ENCODE results near the gene SMAD2.

The SMAD2 gene

GRCh38 chr18:47881042-47881441 is 49.4 kb downstream of the SMAD2 start:
- Histone ChIP-seq H3K27ac (ENCODE audit: low read length) (no peak overlapping the region), H3K4me1 (ENCODE audit: control insufficient read depth, insufficient read depth, low read length) (no peaks in the 10 kb centered on the region), H3K36me3 (ENCODE audit: control insufficient read depth, insufficient read depth, low read length) (peaks cover 6% of the 10 kb centered on the region; the same call in 1 of the 2 replicates), H3K27me3 (ENCODE audit: control insufficient read depth, insufficient read depth, low read length) (no peaks in the 10 kb centered on the region), H3K4me3 (ENCODE audit: low read length) (no peak overlapping the region), H3K9me3 (ENCODE audit: control insufficient read depth, insufficient read depth, low read length) (no peaks in the 10 kb centered on the region)
- WGBS (ENCODE audit: insufficient coverage, insufficient read length): no CpG with 5 or more reads among the region's 3 CpGs
- DNase-seq (ENCODE audit: low read depth, low spot score): no peak

DNA sequence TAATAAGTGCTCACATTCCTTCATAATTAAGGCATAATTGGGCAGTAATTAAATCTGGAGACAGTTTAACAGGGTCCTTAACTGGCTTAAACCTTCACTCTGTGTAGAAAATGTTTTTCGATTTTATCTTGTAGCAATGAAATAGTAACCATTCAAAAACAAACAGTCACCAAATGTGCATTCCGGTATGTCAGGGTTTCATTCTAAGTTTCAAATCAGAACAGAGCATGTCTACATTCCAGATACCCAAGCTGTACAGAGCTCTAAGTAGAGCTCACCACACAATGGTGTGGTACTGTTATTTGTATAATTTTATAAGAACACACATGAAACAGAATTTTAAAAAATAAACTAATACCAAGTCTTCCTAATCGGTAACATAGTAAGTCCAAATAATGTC is 52.6 kb downstream of the SMAD2 start:
- no peak for DNase-seq (ENCODE audit: low read depth, low spot score)
- no CpG with 5 or more reads among the region's 3 CpGs for WGBS (ENCODE audit: insufficient coverage, insufficient read length)
- Histone ChIP-seq H3K27ac (ENCODE audit: low read length) (no peak overlapping the region), H3K4me1 (ENCODE audit: control insufficient read depth, insufficient read depth, low read length) (no peaks in the 10 kb centered on the region), H3K27me3 (ENCODE audit: control insufficient read depth, insufficient read depth, low read length) (no peaks in the 10 kb centered on the region), H3K4me3 (ENCODE audit: low read length) (no peak overlapping the region), H3K9me3 (ENCODE audit: control insufficient read depth, insufficient read depth, low read length) (no peaks in the 10 kb centered on the region), H3K36me3 (ENCODE audit: control insufficient read depth, insufficient read depth, low read length) (peaks cover 3% of the 10 kb centered on the region; the same call in 1 of the 2 replicates)

DNA sequence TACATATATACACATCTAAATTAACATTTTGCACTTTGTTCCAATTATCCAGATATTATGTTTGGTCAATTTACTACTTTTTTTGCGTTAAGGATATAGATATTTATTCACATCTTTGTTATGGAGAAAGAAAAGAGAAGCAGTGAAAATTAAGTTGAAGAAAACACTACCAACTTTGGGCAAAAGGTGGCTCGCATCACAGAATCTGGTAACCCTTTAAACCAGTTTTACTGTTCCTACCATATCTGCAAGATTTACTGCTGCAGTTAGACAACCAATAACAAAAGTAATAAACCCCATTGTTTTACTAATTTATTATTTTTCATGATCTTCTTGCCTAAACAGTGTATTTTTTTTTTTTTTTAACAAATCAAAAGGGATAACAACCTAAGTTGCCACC is 53.6 kb downstream of the SMAD2 start:
- WGBS (ENCODE audit: insufficient coverage, insufficient read length): no CpG with 5 or more reads among the region's 2 CpGs
- H3K27me3 ChIP-seq (ENCODE audit: control insufficient read depth, insufficient read depth, low read length): no peaks in the 10 kb centered on the region
- H3K27ac ChIP-seq (ENCODE audit: low read length): no peak overlapping the region
- no peaks in the 10 kb centered on the region for H3K4me1 ChIP-seq (ENCODE audit: control insufficient read depth, insufficient read depth, low read length)
- no peak overlapping the region for H3K4me3 ChIP-seq (ENCODE audit: low read length)
- H3K36me3 ChIP-seq (ENCODE audit: control insufficient read depth, insufficient read depth, low read length): peaks cover 3% of the 10 kb centered on the region; the same call in 1 of the 2 replicates
- no peaks in the 10 kb centered on the region for H3K9me3 ChIP-seq (ENCODE audit: control insufficient read depth, insufficient read depth, low read length)
- no peak for DNase-seq (ENCODE audit: low read depth, low spot score)

DNA sequence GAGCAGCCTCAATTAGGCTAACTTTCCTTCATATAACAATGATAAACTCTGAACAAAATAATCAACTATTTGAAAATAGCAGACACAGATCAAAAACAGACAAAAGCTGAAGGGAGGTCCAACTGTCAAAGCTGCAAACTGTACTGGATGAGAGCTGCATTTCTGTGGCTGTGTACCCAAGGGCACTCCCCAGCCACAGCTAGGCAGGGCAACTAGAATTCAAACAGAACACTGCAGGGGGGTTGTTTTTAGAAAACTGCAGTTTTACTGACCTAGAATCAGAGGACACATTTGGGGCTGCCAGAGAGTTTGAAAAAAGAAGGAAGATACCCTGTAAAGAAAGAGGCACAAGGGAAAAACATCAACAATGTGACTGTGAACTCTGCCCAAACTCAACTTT is 56.8 kb downstream of the SMAD2 start:
- Histone ChIP-seq H3K9me3 (ENCODE audit: control insufficient read depth, insufficient read depth, low read length) (no peaks in the 10 kb centered on the region), H3K36me3 (ENCODE audit: control insufficient read depth, insufficient read depth, low read length) (no peaks in the 10 kb centered on the region; the same call in 1 of the 2 replicates), H3K27me3 (ENCODE audit: control insufficient read depth, insufficient read depth, low read length) (no peaks in the 10 kb centered on the region), H3K4me1 (ENCODE audit: control insufficient read depth, insufficient read depth, low read length) (no peaks in the 10 kb centered on the region), H3K27ac (ENCODE audit: low read length) (no peak overlapping the region), H3K4me3 (ENCODE audit: low read length) (no peak overlapping the region)
- no peak for DNase-seq (ENCODE audit: low read depth, low spot score)

- Histone ChIP-seq H3K27ac (ENCODE audit: low read length) (no peak overlapping the region), H3K4me3 (ENCODE audit: low read length) (no peak overlapping the region), H3K27me3 (ENCODE audit: control insufficient read depth, insufficient read depth, low read length) (no peaks in the 10 kb centered on the region), H3K9me3 (ENCODE audit: control insufficient read depth, insufficient read depth, low read length) (no peaks in the 10 kb centered on the region), H3K4me1 (ENCODE audit: control insufficient read depth, insufficient read depth, low read length) (no peaks in the 10 kb centered on the region), H3K36me3 (ENCODE audit: control insufficient read depth, insufficient read depth, low read length) (peaks cover 2% of the 10 kb centered on the region; the same call in 1 of the 2 replicates)
- no CpG with 5 or more reads among the region's 6 CpGs for WGBS (ENCODE audit: insufficient coverage, insufficient read length)
- no peak for DNase-seq (ENCODE audit: low read depth, low spot score)
Observed at GRCh38 chr18:47872426-47872825, 58.0 kb downstream of the SMAD2 start.

DNA sequence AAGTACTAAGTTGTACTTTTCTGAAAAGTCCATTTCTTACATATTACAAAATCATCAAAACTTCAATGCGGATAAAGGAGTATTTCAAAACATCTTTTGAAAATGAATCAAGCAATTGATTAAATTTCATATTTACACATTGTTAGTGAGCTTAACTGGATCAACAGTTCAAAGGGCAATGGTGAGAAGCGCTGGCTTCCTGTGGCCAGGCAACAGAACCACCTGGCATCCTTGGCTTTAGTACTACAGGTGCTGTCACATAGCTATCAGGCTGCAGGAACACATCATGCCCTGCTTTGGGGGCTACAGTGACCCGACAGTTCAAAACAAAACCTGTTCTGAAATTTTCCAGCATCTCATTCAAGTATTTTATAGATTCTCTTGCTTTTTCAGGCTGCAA is 59.2 kb downstream of the SMAD2 start:
- DNase-seq (ENCODE audit: low read depth, low spot score): no peak
- H3K27ac ChIP-seq (ENCODE audit: low read length): no peak overlapping the region
- WGBS (ENCODE audit: insufficient coverage, insufficient read length): no CpG with 5 or more reads among the region's 3 CpGs
- peaks cover 2% of the 10 kb centered on the region; the same call in 1 of the 2 replicates for H3K36me3 ChIP-seq (ENCODE audit: control insufficient read depth, insufficient read depth, low read length)
- H3K9me3 ChIP-seq (ENCODE audit: control insufficient read depth, insufficient read depth, low read length): no peaks in the 10 kb centered on the region
- no peaks in the 10 kb centered on the region for H3K4me1 ChIP-seq (ENCODE audit: control insufficient read depth, insufficient read depth, low read length)
- H3K4me3 ChIP-seq (ENCODE audit: low read length): no peak overlapping the region
- H3K27me3 ChIP-seq (ENCODE audit: control insufficient read depth, insufficient read depth, low read length): no peaks in the 10 kb centered on the region

- DNase-seq (ENCODE audit: low read depth, low spot score): no peak
- H3K9me3 ChIP-seq (ENCODE audit: control insufficient read depth, insufficient read depth, low read length): no peaks in the 10 kb centered on the region
- H3K4me3 ChIP-seq (ENCODE audit: low read length): no peak overlapping the region
- H3K36me3 ChIP-seq (ENCODE audit: control insufficient read depth, insufficient read depth, low read length): peaks cover 2% of the 10 kb centered on the region; the same call in 1 of the 2 replicates
- WGBS (ENCODE audit: insufficient coverage, insufficient read length): no CpG with 5 or more reads among the region's 1 CpG
- H3K27me3 ChIP-seq (ENCODE audit: control insufficient read depth, insufficient read depth, low read length): no peaks in the 10 kb centered on the region
- H3K4me1 ChIP-seq (ENCODE audit: control insufficient read depth, insufficient read depth, low read length): no peaks in the 10 kb centered on the region
- no peak overlapping the region for H3K27ac ChIP-seq (ENCODE audit: low read length)
Observed at GRCh38 chr18:47870605-47871004, 59.9 kb downstream of the SMAD2 start.

GRCh38 chr18:47868744-47869143 is 61.7 kb downstream of the SMAD2 start:
- no CpG with 5 or more reads among the region's 3 CpGs for WGBS (ENCODE audit: insufficient coverage, insufficient read length)

GRCh38 chr18:47865183-47865582 is 65.3 kb downstream of the SMAD2 start:
- peaks cover 2% of the 10 kb centered on the region; the same call in 1 of the 2 replicates for H3K36me3 ChIP-seq (ENCODE audit: control insufficient read depth, insufficient read depth, low read length)

More at GRCh38 chr18:47868744-47869143, 61.7 kb downstream of the SMAD2 start:
- Histone ChIP-seq H3K4me1 (ENCODE audit: control insufficient read depth, insufficient read depth, low read length) (no peaks in the 10 kb centered on the region), H3K27ac (ENCODE audit: low read length) (no peak overlapping the region), H3K36me3 (ENCODE audit: control insufficient read depth, insufficient read depth, low read length) (peaks cover 2% of the 10 kb centered on the region; the same call in 1 of the 2 replicates), H3K4me3 (ENCODE audit: low read length) (no peak overlapping the region), H3K9me3 (ENCODE audit: control insufficient read depth, insufficient read depth, low read length) (no peaks in the 10 kb centered on the region), H3K27me3 (ENCODE audit: control insufficient read depth, insufficient read depth, low read length) (no peaks in the 10 kb centered on the region)
- DNase-seq (ENCODE audit: low read depth, low spot score): no peak

GRCh38 chr18:47863041-47863440 is 67.4 kb downstream of the SMAD2 start:
- Histone ChIP-seq H3K27ac (ENCODE audit: low read length) (no peak overlapping the region), H3K27me3 (ENCODE audit: control insufficient read depth, insufficient read depth, low read length) (no peaks in the 10 kb centered on the region), H3K4me3 (ENCODE audit: low read length) (no peak overlapping the region), H3K9me3 (ENCODE audit: control insufficient read depth, insufficient read depth, low read length) (no peaks in the 10 kb centered on the region), H3K36me3 (ENCODE audit: control insufficient read depth, insufficient read depth, low read length) (no peaks in the 10 kb centered on the region; the same call in 1 of the 2 replicates), H3K4me1 (ENCODE audit: control insufficient read depth, insufficient read depth, low read length) (no peaks in the 10 kb centered on the region)
- no peak for DNase-seq (ENCODE audit: low read depth, low spot score)

More at GRCh38 chr18:47865183-47865582, 65.3 kb downstream of the SMAD2 start:
- WGBS (ENCODE audit: insufficient coverage, insufficient read length): no CpG with 5 or more reads among the region's 3 CpGs
- Histone ChIP-seq H3K4me1 (ENCODE audit: control insufficient read depth, insufficient read depth, low read length) (no peaks in the 10 kb centered on the region), H3K4me3 (ENCODE audit: low read length) (no peak overlapping the region), H3K9me3 (ENCODE audit: control insufficient read depth, insufficient read depth, low read length) (no peaks in the 10 kb centered on the region), H3K27me3 (ENCODE audit: control insufficient read depth, insufficient read depth, low read length) (no peaks in the 10 kb centered on the region), H3K27ac (ENCODE audit: low read length) (no peak overlapping the region)
- no peak for DNase-seq (ENCODE audit: low read depth, low spot score)

DNA sequence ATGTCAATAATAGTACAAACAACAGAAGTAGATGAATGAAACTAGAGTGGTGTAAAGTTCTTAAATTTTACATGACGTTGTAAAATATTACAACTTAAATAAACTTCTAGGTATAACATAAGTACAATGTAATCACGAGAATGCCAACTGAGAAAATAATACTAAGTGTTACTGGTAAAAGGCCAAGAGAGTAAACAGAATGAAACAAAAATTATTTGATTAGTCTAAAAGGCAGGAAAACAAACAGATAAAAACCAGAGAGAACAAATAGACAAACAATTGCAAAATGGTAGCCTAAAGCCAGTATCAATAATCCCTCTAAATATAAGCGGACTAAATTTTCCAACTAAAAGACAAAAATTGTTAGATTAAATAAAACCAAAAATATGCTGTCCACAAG is 71.9 kb downstream of the SMAD2 start:
- no CpG with 5 or more reads among the region's 3 CpGs for WGBS (ENCODE audit: insufficient coverage, insufficient read length)
- H3K27me3 ChIP-seq (ENCODE audit: control insufficient read depth, insufficient read depth, low read length): no peaks in the 10 kb centered on the region
- no peak overlapping the region for H3K4me3 ChIP-seq (ENCODE audit: low read length)
- no peaks in the 10 kb centered on the region for H3K9me3 ChIP-seq (ENCODE audit: control insufficient read depth, insufficient read depth, low read length)
- no peaks in the 10 kb centered on the region; the same call in 1 of the 2 replicates for H3K36me3 ChIP-seq (ENCODE audit: control insufficient read depth, insufficient read depth, low read length)
- no peak for DNase-seq (ENCODE audit: low read depth, low spot score)
- no peak overlapping the region for H3K27ac ChIP-seq (ENCODE audit: low read length)
- H3K4me1 ChIP-seq (ENCODE audit: control insufficient read depth, insufficient read depth, low read length): no peaks in the 10 kb centered on the region
